ENCODE measurements around the gene CFL1. TPM values are rescaled to one million over a fixed set of nuclear protein-coding genes. Genes with fewer than 3 reads are reported as not detected.

The CFL1 gene
- total and polyA plus RNA-seq, 10 of the 15 experiments (the other 5 are each of a cell fraction or from before 2014, with no cell fraction given) = 164 to 2,994 (median 1,500) TPM

GRCh38 chr11:65857500-65857852 is 504 bp downstream of the CFL1 start (continued):
- TF ChIP-seq POU2F2 (IDR thresholded peaks at IDR 0.05; ENCODE audit: borderline replicate concordance, low read depth, low read length) = 0 out of 3 replicates have a peak, but pooled peaks have one; percentile 22
- TF ChIP-seq PML (IDR thresholded peaks at IDR 0.05; ENCODE audit: low read length) = no peak

- BruUV-seq (replicated peaks) = no TSS peak
- Histone ChIP-seq H2AFZ (ENCODE audit: control insufficient read depth, low read depth, low read length) (no peak overlapping the region), H3K27me3 (replicated peaks in 1 of 2; ENCODE audit: control insufficient read depth in 2 of 2, insufficient read depth in 2 of 2, low read length in 1 of 2) (no peaks in the 10 kb centered on the region), H3K79me2 (ENCODE audit: control insufficient read depth, insufficient read depth, low read length) (peaks cover 59% of the 10 kb centered on the region), H3K4me3 (peak overlapping the region; percentile 93), H3K4me1 (ENCODE audit: control insufficient read depth, insufficient read depth, low read length) (peaks cover 15% of the 10 kb centered on the region), H3K9me3 (replicated peaks; ENCODE audit: control insufficient read depth, insufficient read depth, low read length) (no peaks in the 10 kb centered on the region; the same call in 2 of the 3 replicates), H3K36me3 (ENCODE audit: control insufficient read depth in 2 of 2, insufficient read depth in 2 of 2, low read length in 1 of 2) (peaks cover 28 to 39% of the 10 kb centered on the region in 2 experiments; a peak in 3 of 4 replicates), H3K27ac (ENCODE audit: control insufficient read depth, insufficient read depth) (peak overlapping the region; percentile 100), H3K9ac (ENCODE audit: control insufficient read depth, insufficient read depth, low read length) (peak overlapping the region; percentile 92), H4K20me1 (ENCODE audit: control insufficient read depth, insufficient read depth) (peaks cover 24% of the 10 kb centered on the region), H3K4me2 (ENCODE audit: control insufficient read depth, insufficient read depth) (peak overlapping the region; percentile 94)
- under 1% methylated on average over 57 of the region's 57 CpGs for WGBS (ENCODE audit: insufficient coverage, insufficient replicate concordance, low lambda C conversion rate, missing lambda C conversion rate)
- CTCF ChIA-PET = interaction anchor here (5.7 kb wide), 1 partner anchor 31 kb away, joined by 146 read pairs; the partner anchor contains the start of genes CCDC85B and FIBP
- SMC1A ChIA-PET (ENCODE audit: uncharacterized antibody, unreplicated experiment) = no interaction called here
- POLR2A ChIA-PET = interaction anchor here (0.5 to 4.1 kb wide), 5 partner anchors 24 to 455 kb away, joined by 3 to 18 read pairs (median 6); partner anchors contain the start of genes RNASEH2C and SNX32
- RAD21 ChIA-PET (ENCODE audit: unreplicated experiment) = interaction anchor here (0.5 to 5.0 kb wide), 2 partner anchors 34 to 106 kb away, joined by 3 to 76 read pairs; partner anchors contain the start of genes CCDC85B and FIBP
- peak; percentile 65 for FAIRE-seq
- DNase-seq (ENCODE audit: low read depth, low spot score) = no peak
- in situ Hi-C loops (cut with MboI) (loop anchor here (25.0 kb wide), 1 partner anchor 1620 kb away; the partner anchor contains the start of genes DNAJC4, FKBP2, NUDT22 and PPP1R14B), intact Hi-C loops (cut with micrococcal nuclease; ENCODE audit: unreplicated experiment) (loop anchor here (5.0 kb wide), 1 partner anchor 195 kb away; the partner anchor contains the start of gene SF3B2)
- ATAC-seq = peak; percentile 50
- TF ChIP-seq MAX (IDR thresholded peaks at IDR 0.05; ENCODE audit: low read depth, low read length) = peak; percentile 63; the same call in 1 of the 2 replicates
- TF ChIP-seq RELB (IDR thresholded peaks at IDR 0.05; ENCODE audit: low read depth) = peak; percentile 76
- TF ChIP-seq NR2F1 (conservative IDR thresholded peaks at IDR 0.05) = no peak
- TF ChIP-seq HCFC1 (IDR thresholded peaks at IDR 0.05; ENCODE audit: low read length) = no peak; the same call in 1 of the 2 replicates
- no peak for TF ChIP-seq BCL11A (IDR thresholded peaks at IDR 0.05; ENCODE audit: low read depth, low read length)
- TF ChIP-seq GATAD2B (conservative IDR thresholded peaks at IDR 0.05; ENCODE audit: low read depth) = no peak
- no peak for TF ChIP-seq SMARCA5 (IDR thresholded peaks at IDR 0.05)
- TF ChIP-seq SRF (IDR thresholded peaks at IDR 0.05; ENCODE audit: low read depth in 2 of 2, low read length in 2 of 2) = peak in 1 of 2 experiments; percentile 20; a peak in 1 of 4 replicates
- no peak for TF ChIP-seq BCLAF1 (IDR thresholded peaks at IDR 0.05)
- no peak for TF ChIP-seq MYC (IDR thresholded peaks at IDR 0.05; ENCODE audit: insufficient read depth, insufficient read length, insufficient replicate concordance, low read length, severe bottlenecking)
- TF ChIP-seq NBN (IDR thresholded peaks at IDR 0.05) = peak; percentile 89; the same call in 1 of the 2 replicates
- TF ChIP-seq ZNF384 (IDR thresholded peaks at IDR 0.05; ENCODE audit: borderline replicate concordance, low read depth, low read length) = 0 out of 2 replicates have a peak, but pooled peaks have one; percentile 6
- no peak for TF ChIP-seq SIX5 (IDR thresholded peaks at IDR 0.05; ENCODE audit: low read depth, low read length, severe bottlenecking)
Measured at GRCh38 chr11:65856689-65857499, 1.1 kb downstream of the CFL1 start.

All from GM12878 (cell line).